ENCODE data around the gene NAA25. TPM values are rescaled to one million over a fixed set of nuclear protein-coding genes. Genes with fewer than 3 reads are reported as not detected.

The NAA25 gene
- total RNA-seq, 1 donor from 2014 or later: 14.1 TPM

DNA sequence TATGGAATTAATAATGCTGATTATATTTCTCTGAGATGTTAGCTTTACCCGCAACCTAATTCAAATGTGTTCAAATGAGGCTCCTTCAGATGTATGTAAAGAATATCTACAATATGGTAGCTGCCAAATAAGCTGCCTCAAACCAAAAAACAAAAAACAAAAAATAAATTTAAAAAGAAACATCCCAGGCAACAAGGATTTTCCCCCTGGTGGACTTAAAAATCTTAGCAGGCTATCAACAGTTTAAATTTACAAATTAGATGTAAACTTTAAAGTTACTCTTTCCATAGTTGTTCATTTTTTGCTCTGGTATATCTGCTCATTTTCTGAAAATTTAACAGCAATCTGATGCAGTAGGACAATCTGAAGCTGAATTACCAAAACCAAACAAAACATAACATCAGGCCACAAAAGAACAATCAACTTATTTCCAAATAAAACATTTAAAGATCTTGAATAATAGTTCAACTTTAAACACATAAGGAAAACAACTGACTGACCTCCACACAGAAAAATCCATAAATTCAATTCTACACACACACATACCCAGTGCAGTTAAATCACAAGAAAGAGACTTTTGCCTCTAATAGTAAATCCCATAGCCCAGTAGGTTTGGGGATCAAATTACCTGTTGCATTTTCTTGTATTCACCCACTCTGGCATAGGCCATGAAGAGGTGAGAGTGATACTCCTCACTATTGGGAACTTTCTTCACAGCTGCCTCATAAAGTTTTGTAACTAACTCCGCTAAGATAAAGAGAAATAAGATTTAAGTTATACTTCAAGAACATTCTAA is 21.3 kb downstream of the NAA25 start:
- Mint-ChIP-seq H3K27ac (ENCODE audit: unreplicated experiment) (no peak overlapping the region), H3K4me1 (ENCODE audit: low read depth) (peaks cover 7% of the 10 kb centered on the region), H3K9me3 (ENCODE audit: low read depth) (no peaks in the 10 kb centered on the region), H3K27me3 (ENCODE audit: low read depth) (no peaks in the 10 kb centered on the region), H3K36me3 (ENCODE audit: low read depth) (peaks cover 14% of the 10 kb centered on the region), H3K4me3 (ENCODE audit: unreplicated experiment) (no peak overlapping the region)
- TF ChIP-seq, protein P1, sequence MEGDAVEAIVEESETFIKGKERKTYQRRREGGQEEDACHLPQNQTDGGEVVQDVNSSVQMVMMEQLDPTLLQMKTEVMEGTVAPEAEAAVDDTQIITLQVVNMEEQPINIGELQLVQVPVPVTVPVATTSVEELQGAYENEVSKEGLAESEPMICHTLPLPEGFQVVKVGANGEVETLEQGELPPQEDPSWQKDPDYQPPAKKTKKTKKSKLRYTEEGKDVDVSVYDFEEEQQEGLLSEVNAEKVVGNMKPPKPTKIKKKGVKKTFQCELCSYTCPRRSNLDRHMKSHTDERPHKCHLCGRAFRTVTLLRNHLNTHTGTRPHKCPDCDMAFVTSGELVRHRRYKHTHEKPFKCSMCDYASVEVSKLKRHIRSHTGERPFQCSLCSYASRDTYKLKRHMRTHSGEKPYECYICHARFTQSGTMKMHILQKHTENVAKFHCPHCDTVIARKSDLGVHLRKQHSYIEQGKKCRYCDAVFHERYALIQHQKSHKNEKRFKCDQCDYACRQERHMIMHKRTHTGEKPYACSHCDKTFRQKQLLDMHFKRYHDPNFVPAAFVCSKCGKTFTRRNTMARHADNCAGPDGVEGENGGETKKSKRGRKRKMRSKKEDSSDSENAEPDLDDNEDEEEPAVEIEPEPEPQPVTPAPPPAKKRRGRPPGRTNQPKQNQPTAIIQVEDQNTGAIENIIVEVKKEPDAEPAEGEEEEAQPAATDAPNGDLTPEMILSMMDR (IDR thresholded peaks at IDR 0.05): peak; percentile 64
- no peak for DNase-seq (ENCODE audit: low spot score)

DNA sequence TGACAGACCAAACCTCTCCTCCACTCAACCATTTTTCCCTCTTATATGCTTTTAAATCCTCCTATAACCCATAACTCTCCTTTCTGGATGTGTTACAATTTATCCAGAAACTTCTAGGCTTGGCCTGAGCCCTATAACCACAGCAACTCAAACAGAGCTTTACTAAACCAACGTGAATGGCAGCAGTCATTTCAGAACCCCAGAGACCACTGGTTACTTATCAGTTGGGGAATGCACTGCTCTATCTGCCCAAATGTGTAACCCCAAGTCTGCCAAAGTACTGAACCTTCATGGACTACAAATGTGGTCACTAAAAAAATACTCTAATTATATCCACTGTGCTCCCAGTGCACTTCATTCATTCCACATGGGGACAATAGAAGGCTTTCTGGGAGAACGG is 42.0 kb downstream of the NAA25 start:
- no peaks in the 10 kb centered on the region for H3K27me3 Mint-ChIP-seq (ENCODE audit: low read depth)
- TF ChIP-seq, protein P1 (IDR thresholded peaks at IDR 0.05): no peak
- no peak overlapping the region for H3K27ac Mint-ChIP-seq (ENCODE audit: unreplicated experiment)
- no peak overlapping the region for H3K4me3 Mint-ChIP-seq (ENCODE audit: unreplicated experiment)
- DNase-seq (ENCODE audit: low spot score): no peak
- no peaks in the 10 kb centered on the region for H3K9me3 Mint-ChIP-seq (ENCODE audit: low read depth)
- H3K4me1 Mint-ChIP-seq (ENCODE audit: low read depth): no peaks in the 10 kb centered on the region
- H3K36me3 Mint-ChIP-seq (ENCODE audit: low read depth): peaks cover 37% of the 10 kb centered on the region

DNA sequence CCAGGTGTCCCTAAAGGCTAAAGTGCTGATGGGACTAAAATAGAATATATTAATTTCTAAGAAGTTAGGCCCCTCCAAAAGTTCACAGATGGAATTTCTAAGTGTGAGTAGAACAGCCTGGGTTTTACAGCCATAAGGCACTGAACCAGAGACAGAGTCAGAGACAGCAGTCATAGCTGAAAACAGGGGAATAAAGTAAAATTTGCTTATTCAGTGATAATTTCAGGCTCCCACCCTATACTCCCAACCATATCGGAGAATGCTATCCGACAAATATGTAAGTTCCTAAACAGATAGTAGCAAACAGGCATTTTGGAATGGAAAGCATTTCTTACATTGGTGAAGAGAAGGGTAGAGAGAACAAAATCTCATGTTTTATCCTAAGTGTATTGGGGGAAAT is 45.3 kb downstream of the NAA25 start:
- H3K4me1 Mint-ChIP-seq (ENCODE audit: low read depth): no peaks in the 10 kb centered on the region
- peaks cover 29% of the 10 kb centered on the region for H3K36me3 Mint-ChIP-seq (ENCODE audit: low read depth)
- no peaks in the 10 kb centered on the region for H3K9me3 Mint-ChIP-seq (ENCODE audit: low read depth)
- TF ChIP-seq, protein P1 (IDR thresholded peaks at IDR 0.05): no peak
- no peak overlapping the region for H3K27ac Mint-ChIP-seq (ENCODE audit: unreplicated experiment)
- no peak overlapping the region for H3K4me3 Mint-ChIP-seq (ENCODE audit: unreplicated experiment)
- H3K27me3 Mint-ChIP-seq (ENCODE audit: low read depth): no peaks in the 10 kb centered on the region
- no peak for DNase-seq (ENCODE audit: low spot score)

DNA sequence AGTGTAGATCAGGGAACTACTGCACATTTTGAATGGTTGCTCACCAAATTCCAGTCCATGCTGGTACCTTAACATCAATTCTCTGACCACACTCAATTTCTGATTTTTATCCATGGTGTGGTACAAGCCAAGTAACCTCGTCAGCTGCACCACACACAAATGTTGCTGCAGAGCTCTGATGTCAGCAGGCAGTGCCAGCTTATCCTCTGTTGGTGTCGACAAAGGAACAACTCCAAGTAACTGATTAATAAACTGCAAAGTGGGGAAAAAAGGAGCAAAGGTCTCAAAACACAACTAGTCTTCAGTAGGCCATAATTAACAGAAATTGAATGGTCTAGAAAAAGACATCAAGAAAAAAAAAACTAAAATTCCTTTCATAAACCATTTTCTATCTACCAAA is 47.4 kb downstream of the NAA25 start:
- H3K27me3 Mint-ChIP-seq (ENCODE audit: low read depth): no peaks in the 10 kb centered on the region
- H3K27ac Mint-ChIP-seq (ENCODE audit: unreplicated experiment): no peak overlapping the region
- no peaks in the 10 kb centered on the region for H3K4me1 Mint-ChIP-seq (ENCODE audit: low read depth)
- TF ChIP-seq, protein P1 (IDR thresholded peaks at IDR 0.05): no peak
- H3K4me3 Mint-ChIP-seq (ENCODE audit: unreplicated experiment): no peak overlapping the region
- no peak for DNase-seq (ENCODE audit: low spot score)
- H3K36me3 Mint-ChIP-seq (ENCODE audit: low read depth): peaks cover 28% of the 10 kb centered on the region
- no peaks in the 10 kb centered on the region for H3K9me3 Mint-ChIP-seq (ENCODE audit: low read depth)

DNA sequence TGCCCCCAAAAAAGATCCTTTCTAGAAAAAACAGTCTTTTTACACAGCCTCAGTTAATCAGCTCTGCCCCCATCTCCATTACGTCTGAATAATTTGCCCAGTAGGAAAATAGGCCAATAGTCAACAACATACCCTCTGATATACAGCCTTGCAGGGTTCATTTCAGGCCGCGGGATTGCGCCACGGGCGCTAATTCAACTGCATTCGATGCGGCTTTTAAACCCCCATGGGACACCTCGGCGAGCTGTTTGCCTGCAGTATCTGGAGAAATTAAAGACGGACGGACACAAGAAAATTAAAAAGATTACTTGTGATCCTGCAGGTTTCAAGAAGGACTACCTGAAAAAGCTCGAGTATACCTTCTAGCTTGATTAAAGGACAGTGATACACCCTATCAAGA is 59.2 kb downstream of the NAA25 start:
- Mint-ChIP-seq H3K9me3 (ENCODE audit: low read depth) (no peaks in the 10 kb centered on the region), H3K36me3 (ENCODE audit: low read depth) (peaks cover 15% of the 10 kb centered on the region)

More for the DNA sequence above, 59.2 kb downstream of the NAA25 start:
- Mint-ChIP-seq H3K27ac (ENCODE audit: unreplicated experiment) (no peak overlapping the region), H3K4me3 (ENCODE audit: unreplicated experiment) (no peak overlapping the region), H3K4me1 (ENCODE audit: low read depth) (no peaks in the 10 kb centered on the region), H3K27me3 (ENCODE audit: low read depth) (no peaks in the 10 kb centered on the region)
- TF ChIP-seq, protein P1 (IDR thresholded peaks at IDR 0.05): no peak
- no peak for DNase-seq (ENCODE audit: low spot score)

Measured in chondrocyte (in vitro differentiated cells).